Activated CD8-positive, alpha-beta memory T cell treated with anti-CD3 and anti-CD28 coated beads for 1 hour (primary cell): ENCODE data around the gene ST14.
"Not testable (repeated sequence)": the region's sequence is repeated elsewhere in the genome, so short reads cannot be mapped to it uniquely, and the experiment has no call there.

ENCODE experiments used
- DNase-seq, 2 donors: peaks; one replicate each; pipeline ENCODE4 v3.0.0-alpha.2; 2020; ENCODE audit warnings: low read depth in 1 of 2; ENCODE audit errors: extremely low read depth in 1 of 2

The ST14 gene

GRCh38 chr11:130163346-130164220 is 4.0 kb downstream of the ST14 start:
- no peak for DNase-seq

GRCh38 chr11:130164221-130164570 is 4.6 kb downstream of the ST14 start:
- no peak for DNase-seq

- DNase-seq = no peak
Measured at GRCh38 chr11:130165601-130166456, 6.2 kb downstream of the ST14 start.

- DNase-seq = no peak
Measured at GRCh38 chr11:130166457-130166784, 6.8 kb downstream of the ST14 start.

- no peak for DNase-seq
Measured at GRCh38 chr11:130167146-130167545, 7.6 kb downstream of the ST14 start.

- no peak for DNase-seq
Measured at GRCh38 chr11:130168105-130168504, 8.5 kb downstream of the ST14 start.

GRCh38 chr11:130170345-130170744 is 10.8 kb downstream of the ST14 start:
- DNase-seq = no peak

- DNase-seq = no peak
Measured at GRCh38 chr11:130171534-130171933, 12.0 kb downstream of the ST14 start.

- not testable (repeated sequence) for DNase-seq
Measured at GRCh38 chr11:130172001-130172400, 12.4 kb downstream of the ST14 start.

GRCh38 chr11:130174642-130175041 is 15.1 kb downstream of the ST14 start:
- DNase-seq = no peak

GRCh38 chr11:130175898-130176297 is 16.3 kb downstream of the ST14 start:
- no peak for DNase-seq

GRCh38 chr11:130177782-130178181 is 18.2 kb downstream of the ST14 start:
- no peak for DNase-seq

- no peak for DNase-seq
Measured at GRCh38 chr11:130178441-130179339, 19.1 kb downstream of the ST14 start.

- DNase-seq = no peak
Measured at GRCh38 chr11:130179396-130180306, 20.1 kb downstream of the ST14 start.

GRCh38 chr11:130180491-130180890 is 20.9 kb downstream of the ST14 start:
- no peak for DNase-seq

- no peak for DNase-seq
Measured at GRCh38 chr11:130180896-130181294, 21.3 kb downstream of the ST14 start.

GRCh38 chr11:130181295-130182272 is 22.0 kb downstream of the ST14 start:
- no peak for DNase-seq

GRCh38 chr11:130183878-130184610 is 24.5 kb downstream of the ST14 start:
- no peak for DNase-seq
